Gastroesophageal sphincter (tissue), 3 donors: ENCODE results near the gene PLK3.

ENCODE experiments used
- POLR2A ChIP-seq, 2 donors: fragments of 450-650 bp; IDR thresholded peaks; one replicate each; pipeline ENCODE4 v1.6.1; 2017; ENCODE audit warnings: antibody characterized with exemption in 2 of 2, mild to moderate bottlenecking in 2 of 2, moderate library complexity in 1 of 2
- POLR2AphosphoS5 ChIP-seq: sonication (generic); formaldehyde crosslinking; IDR thresholded peaks from one replicate; pipeline ENCODE4 v1.6.1; 2017; ENCODE audit warnings: antibody characterized with exemption
- TF ChIP-seq, protein P1 (sequence below), 4 experiments: fragments of 200-600 bp in 2 of 4; fragments of 450-650 bp in 2 of 4; sonication (generic) in 1 of 4; IDR thresholded peaks; one replicate each; pipeline ENCODE4 v1.5.1; 2017 to 2019; ENCODE audit warnings: antibody characterized with exemption in 4 of 4, mild to moderate bottlenecking in 2 of 4, moderate library complexity in 2 of 4

DNA sequence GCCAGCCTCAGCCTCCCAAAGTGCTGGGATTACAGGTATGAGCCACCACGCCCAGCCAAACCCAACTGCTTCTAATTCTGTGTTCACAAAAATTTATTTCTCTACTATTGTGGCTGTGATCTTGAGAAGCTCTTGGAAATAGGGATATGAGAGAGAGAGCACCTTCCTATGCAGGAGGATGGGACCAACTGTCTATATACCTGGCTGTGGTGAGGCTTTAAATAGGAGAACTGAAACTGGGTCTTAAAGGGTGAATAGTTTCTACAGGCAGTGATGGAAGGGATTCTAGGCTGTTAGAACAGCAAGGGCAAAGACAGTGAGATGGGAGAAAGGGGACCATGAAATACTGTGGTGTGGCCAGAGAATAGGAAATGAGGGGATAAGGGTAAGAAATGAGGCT is 51.1 kb downstream of the PLK3 start:
- TF ChIP-seq, protein P1, sequence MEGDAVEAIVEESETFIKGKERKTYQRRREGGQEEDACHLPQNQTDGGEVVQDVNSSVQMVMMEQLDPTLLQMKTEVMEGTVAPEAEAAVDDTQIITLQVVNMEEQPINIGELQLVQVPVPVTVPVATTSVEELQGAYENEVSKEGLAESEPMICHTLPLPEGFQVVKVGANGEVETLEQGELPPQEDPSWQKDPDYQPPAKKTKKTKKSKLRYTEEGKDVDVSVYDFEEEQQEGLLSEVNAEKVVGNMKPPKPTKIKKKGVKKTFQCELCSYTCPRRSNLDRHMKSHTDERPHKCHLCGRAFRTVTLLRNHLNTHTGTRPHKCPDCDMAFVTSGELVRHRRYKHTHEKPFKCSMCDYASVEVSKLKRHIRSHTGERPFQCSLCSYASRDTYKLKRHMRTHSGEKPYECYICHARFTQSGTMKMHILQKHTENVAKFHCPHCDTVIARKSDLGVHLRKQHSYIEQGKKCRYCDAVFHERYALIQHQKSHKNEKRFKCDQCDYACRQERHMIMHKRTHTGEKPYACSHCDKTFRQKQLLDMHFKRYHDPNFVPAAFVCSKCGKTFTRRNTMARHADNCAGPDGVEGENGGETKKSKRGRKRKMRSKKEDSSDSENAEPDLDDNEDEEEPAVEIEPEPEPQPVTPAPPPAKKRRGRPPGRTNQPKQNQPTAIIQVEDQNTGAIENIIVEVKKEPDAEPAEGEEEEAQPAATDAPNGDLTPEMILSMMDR (IDR thresholded peaks at IDR 0.05): no peak
- TF ChIP-seq POLR2AphosphoS5 (no peak), POLR2A (IDR thresholded peaks at IDR 0.05) (no peak)
